SK-N-SH treated with all-trans-retinoic acid at 6 μM for 48 hours (cell line): ENCODE data around the gene RENBP.
A peak's percentile ranks its signal among the peaks of the same experiment; 100 is the strongest.

Source experiments
- ATAC-seq: fragments of 200-7000 bp; cut with Tn5 transposase; 3 replicates; pipeline ENCODE4 v1.9.1; 2020; ENCODE audit warnings: mild to moderate bottlenecking, moderate library complexity
- ARNTL ChIP-seq: fragments of 450-650 bp; formaldehyde crosslinking; IDR thresholded peaks from 2 replicates; pipeline ENCODE4 v1.5.0; 2020; ENCODE audit warnings: low read depth, mild to moderate bottlenecking, moderate library complexity, borderline replicate concordance
- BACH2 ChIP-seq: fragments of 250-450 bp; sonication (Bioruptor Pico); IDR thresholded peaks from 2 replicates; pipeline ENCODE4 v1.9.0; 2021; ENCODE audit warnings: mild to moderate bottlenecking, borderline replicate concordance
- CREB5 ChIP-seq: fragments of 250-450 bp; sonication (Bioruptor Pico); IDR thresholded peaks from 2 replicates; pipeline ENCODE4 v1.5.1; 2020; ENCODE audit warnings: low read depth, mild to moderate bottlenecking, moderate library complexity
- CSDC2 ChIP-seq: fragments of 250-450 bp; sonication (Bioruptor Pico); IDR thresholded peaks from 2 replicates; pipeline ENCODE4 v1.5.0; 2020; ENCODE audit warnings: mild to moderate bottlenecking, moderate library complexity
- CSRNP3 ChIP-seq: fragments of 250-450 bp; sonication (Bioruptor Pico); IDR thresholded peaks from 2 replicates; pipeline ENCODE4 v1.5.1; 2021; ENCODE audit warnings: mild to moderate bottlenecking, moderate library complexity
- ESRRG ChIP-seq: fragments of 250-450 bp; sonication (Bioruptor Pico); IDR thresholded peaks from 2 replicates; pipeline ENCODE4 v1.6.1; 2021; ENCODE audit warnings: mild to moderate bottlenecking
- GLIS3 ChIP-seq: fragments of 250-450 bp; sonication (Bioruptor Pico); IDR thresholded peaks from 2 replicates; pipeline ENCODE4 v1.5.0; 2020; ENCODE audit warnings: mild to moderate bottlenecking, moderate library complexity
- ISL1 ChIP-seq: fragments of 250-450 bp; sonication (Bioruptor Pico); IDR thresholded peaks from 2 replicates; pipeline ENCODE4 v2.1.2; 2022; ENCODE audit warnings: mild to moderate bottlenecking, moderate library complexity
- OSR1 ChIP-seq: fragments of 250-450 bp; sonication (Bioruptor Pico); IDR thresholded peaks from 2 replicates; pipeline ENCODE4 v1.8.0; 2022; ENCODE audit warnings: moderate library complexity, mild to moderate bottlenecking, inconsistent platforms
- PATZ1 ChIP-seq: fragments of 250-450 bp; sonication (Bioruptor Pico); IDR thresholded peaks from 2 replicates; pipeline ENCODE4 v1.8.0; 2020; ENCODE audit warnings: mild to moderate bottlenecking, moderate library complexity, borderline replicate concordance
- POU6F1 ChIP-seq: fragments of 250-450 bp; sonication (Bioruptor Pico); IDR thresholded peaks from 2 replicates; pipeline ENCODE4 v1.8.0; 2021; ENCODE audit warnings: low read depth, mild to moderate bottlenecking, moderate library complexity, borderline replicate concordance
- PPARA ChIP-seq: fragments of 250-450 bp; sonication (Bioruptor Pico); IDR thresholded peaks from 2 replicates; pipeline ENCODE4 v1.5.0; 2020; ENCODE audit warnings: mild to moderate bottlenecking, borderline replicate concordance
- RARB ChIP-seq: fragments of 250-450 bp; sonication (Bioruptor Pico); IDR thresholded peaks from 2 replicates; pipeline ENCODE4 v1.8.0; 2021; ENCODE audit warnings: mild to moderate bottlenecking, moderate library complexity
- SNAI2 ChIP-seq: fragments of 250-450 bp; sonication (Bioruptor Pico); IDR thresholded peaks from 2 replicates; pipeline ENCODE4 v1.5.0; 2020; ENCODE audit warnings: mild to moderate bottlenecking, moderate library complexity
- TCF4 ChIP-seq: fragments of 250-450 bp; sonication (Bioruptor Pico); IDR thresholded peaks from 2 replicates; pipeline ENCODE4 v1.8.0; 2021; ENCODE audit warnings: mild to moderate bottlenecking, moderate library complexity, borderline replicate concordance
- TOX ChIP-seq: fragments of 250-450 bp; sonication (Bioruptor Pico); IDR thresholded peaks from 2 replicates; pipeline ENCODE4 v1.8.0; 2021; ENCODE audit warnings: mild to moderate bottlenecking, moderate library complexity, borderline replicate concordance
- TSHZ2 ChIP-seq: fragments of 250-450 bp; sonication (Bioruptor Pico); IDR thresholded peaks from 2 replicates; pipeline ENCODE4 v1.5.0; 2020; ENCODE audit warnings: mild to moderate bottlenecking, moderate library complexity
- ZC3H10 ChIP-seq: fragments of 250-450 bp; sonication (Bioruptor Pico); IDR thresholded peaks from 2 replicates; pipeline ENCODE4 v1.5.1; 2021; ENCODE audit warnings: mild to moderate bottlenecking, moderate library complexity
- ZFP3 ChIP-seq: fragments of 250-450 bp; sonication (Bioruptor Pico); IDR thresholded peaks from 2 replicates; pipeline ENCODE4 v1.5.0; 2020; ENCODE audit warnings: mild to moderate bottlenecking, moderate library complexity
- ZFP30 ChIP-seq: fragments of 450-650 bp; formaldehyde crosslinking; IDR thresholded peaks from 2 replicates; pipeline ENCODE4 v1.5.0; 2022; ENCODE audit warnings: mild to moderate bottlenecking, moderate library complexity
- ZNF565 ChIP-seq: fragments of 450-650 bp; formaldehyde crosslinking; conservative IDR thresholded peaks from 2 replicates; pipeline ENCODE4 v1.5.0; 2020; ENCODE audit warnings: low read depth, mild to moderate bottlenecking, moderate library complexity
- ZNF70 ChIP-seq: fragments of 450-650 bp; formaldehyde crosslinking; IDR thresholded peaks from 2 replicates; pipeline ENCODE4 v1.5.0; 2020; ENCODE audit warnings: mild to moderate bottlenecking, moderate library complexity
- ZNF8 ChIP-seq: fragments of 450-650 bp; formaldehyde crosslinking; IDR thresholded peaks from 2 replicates; pipeline ENCODE4 v1.5.0; 2020; ENCODE audit warnings: mild to moderate bottlenecking, moderate library complexity

The RENBP gene

GRCh38 chrX:153954558-153955227 lies 10.2 kb upstream of the RENBP start:
- peak; percentile 4; the same call in 2 of the 3 replicates for ATAC-seq
- TF ChIP-seq ZFP30 (CRISPR knock-in tag) = no peak
- no peak for TF ChIP-seq BACH2 (CRISPR knock-in tag)
- TF ChIP-seq ISL1 (CRISPR knock-in tag) = no peak
- no peak for TF ChIP-seq SNAI2 (CRISPR knock-in tag)
- TF ChIP-seq ZFP3 (CRISPR knock-in tag) = no peak
- no peak for TF ChIP-seq TCF4 (CRISPR knock-in tag)
- no peak for TF ChIP-seq POU6F1 (CRISPR knock-in tag)
- TF ChIP-seq TOX (CRISPR knock-in tag) = no peak
- TF ChIP-seq TSHZ2 (CRISPR knock-in tag) = no peak
- no peak for TF ChIP-seq CSRNP3
- TF ChIP-seq OSR1 (CRISPR knock-in tag) = no peak
- no peak for TF ChIP-seq ZC3H10 (CRISPR knock-in tag)
- TF ChIP-seq ARNTL (CRISPR knock-in tag) = no peak
- TF ChIP-seq CREB5 (CRISPR knock-in tag) = no peak
- TF ChIP-seq PPARA (CRISPR knock-in tag) = no peak
- no peak for TF ChIP-seq RARB
- no peak for TF ChIP-seq CSDC2 (CRISPR knock-in tag)
- no peak for TF ChIP-seq ESRRG (CRISPR knock-in tag)

- TF ChIP-seq ZFP30 (CRISPR knock-in tag) (no peak), ISL1 (CRISPR knock-in tag) (no peak), ZNF8 (CRISPR knock-in tag) (no peak), BACH2 (CRISPR knock-in tag) (no peak), PATZ1 (CRISPR knock-in tag) (no peak), ZFP3 (CRISPR knock-in tag) (no peak), ARNTL (CRISPR knock-in tag) (no peak), ESRRG (CRISPR knock-in tag) (no peak), ZNF565 (CRISPR knock-in tag) (no peak), GLIS3 (CRISPR knock-in tag) (no peak), ZNF70 (CRISPR knock-in tag) (no peak), ZC3H10 (CRISPR knock-in tag) (no peak), CSDC2 (CRISPR knock-in tag) (no peak), CSRNP3 (no peak), TCF4 (CRISPR knock-in tag) (no peak), TOX (CRISPR knock-in tag) (no peak)
- peak; percentile 28 for ATAC-seq
Observed at GRCh38 chrX:153953892-153954557, 9.6 kb upstream of the RENBP start.
